ENCODE measurements around the gene SERPINB10. TPM values are rescaled to one million over a fixed set of nuclear protein-coding genes. Genes with fewer than 3 reads are reported as not detected.

Gene SERPINB10
- total and polyA plus RNA-seq, 9 of the 15 experiments (the other 6 are each of a cell fraction or from before 2014, with no cell fraction given), result not detected

- TF ChIP-seq RERE (CRISPR knock-in tag; IDR thresholded peaks at IDR 0.05; ENCODE audit: borderline replicate concordance) (no peak), CBX5 (IDR thresholded peaks at IDR 0.05; ENCODE audit: borderline replicate concordance, low read depth) (no peak), CHCHD3 (CRISPR knock-in tag; IDR thresholded peaks at IDR 0.05) (no peak), ZNF778 (CRISPR knock-in tag; IDR thresholded peaks at IDR 0.05) (no peak), HBP1 (CRISPR knock-in tag; IDR thresholded peaks at IDR 0.05) (no peak), PYGO2 (tag; IDR thresholded peaks at IDR 0.05) (no peak)
Observed at GRCh38 chr18:63879709-63880108, 28.0 kb upstream of the SERPINB10 start (continued).
